22Rv1 (cell line): ENCODE results near the gene PLAC9.
"Not testable (repeated sequence)": the region's sequence is repeated elsewhere in the genome, so short reads cannot be mapped to it uniquely, and the experiment has no call there.

Source experiments
- ZFX ChIP-seq: fragments of 450-650 bp; IDR thresholded peaks from 2 replicates; pipeline ENCODE4 v1.6.1; 2017; ENCODE audit warnings: antibody characterized with exemption, borderline replicate concordance
- TF ChIP-seq, protein P1 (sequence below): fragments of 450-650 bp; IDR thresholded peaks from 2 replicates; pipeline ENCODE4 v1.5.1; 2017; ENCODE audit warnings: mild to moderate bottlenecking

DNA sequence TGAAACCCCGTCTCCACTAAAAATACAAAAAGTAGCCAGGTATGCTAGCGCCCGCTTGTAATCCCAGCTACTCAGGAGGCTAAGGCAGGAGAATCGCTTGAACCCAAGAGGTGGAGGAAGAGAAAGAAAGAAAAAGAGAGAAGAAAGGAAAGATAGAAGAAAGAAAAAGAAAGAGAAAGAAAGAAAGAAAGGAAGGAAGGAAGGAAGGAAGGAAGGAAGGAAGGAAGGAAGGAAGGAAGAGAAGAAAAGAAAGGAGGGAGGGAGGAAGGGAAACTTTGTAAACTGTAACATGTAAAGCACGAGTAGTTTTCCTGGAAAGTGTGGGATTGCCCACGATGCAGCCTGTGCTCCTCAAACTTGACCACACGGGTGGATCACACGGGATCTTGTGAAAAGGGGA lies 33.2 kb upstream of the PLAC9 start:
- TF ChIP-seq, protein P1, sequence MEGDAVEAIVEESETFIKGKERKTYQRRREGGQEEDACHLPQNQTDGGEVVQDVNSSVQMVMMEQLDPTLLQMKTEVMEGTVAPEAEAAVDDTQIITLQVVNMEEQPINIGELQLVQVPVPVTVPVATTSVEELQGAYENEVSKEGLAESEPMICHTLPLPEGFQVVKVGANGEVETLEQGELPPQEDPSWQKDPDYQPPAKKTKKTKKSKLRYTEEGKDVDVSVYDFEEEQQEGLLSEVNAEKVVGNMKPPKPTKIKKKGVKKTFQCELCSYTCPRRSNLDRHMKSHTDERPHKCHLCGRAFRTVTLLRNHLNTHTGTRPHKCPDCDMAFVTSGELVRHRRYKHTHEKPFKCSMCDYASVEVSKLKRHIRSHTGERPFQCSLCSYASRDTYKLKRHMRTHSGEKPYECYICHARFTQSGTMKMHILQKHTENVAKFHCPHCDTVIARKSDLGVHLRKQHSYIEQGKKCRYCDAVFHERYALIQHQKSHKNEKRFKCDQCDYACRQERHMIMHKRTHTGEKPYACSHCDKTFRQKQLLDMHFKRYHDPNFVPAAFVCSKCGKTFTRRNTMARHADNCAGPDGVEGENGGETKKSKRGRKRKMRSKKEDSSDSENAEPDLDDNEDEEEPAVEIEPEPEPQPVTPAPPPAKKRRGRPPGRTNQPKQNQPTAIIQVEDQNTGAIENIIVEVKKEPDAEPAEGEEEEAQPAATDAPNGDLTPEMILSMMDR, result not testable (repeated sequence)
- not testable (repeated sequence) for TF ChIP-seq ZFX
